Immature natural killer cell (primary cell): ENCODE data around the gene PLA2G4B. TPM values are rescaled to one million over a fixed set of nuclear protein-coding genes. Genes with fewer than 3 reads are reported as not detected.
A peak's percentile ranks its signal among the peaks of the same experiment; 100 is the strongest.

Source experiments
- DNase-seq, 3 donors: peaks; one replicate each; pipeline ENCODE4 v3.0.0; 2022; ENCODE audit warnings: mixed read lengths in 1 of 3
- H3K27ac Mint-ChIP-seq, 6 donors: one replicate each; pipeline ENCODE4 v1.8.0; 2020; ENCODE audit warnings: mixed read lengths in 6 of 6, mild to moderate bottlenecking in 5 of 6, inconsistent platforms in 4 of 6, moderate library complexity in 3 of 6
- H3K27me3 Mint-ChIP-seq, 3 donors: one replicate each; pipeline ENCODE4 v1.8.0; 2020 to 2021; ENCODE audit warnings: low read depth in 3 of 3, mild to moderate bottlenecking in 3 of 3, mixed read lengths in 3 of 3, moderate library complexity in 3 of 3, inconsistent platforms in 1 of 3
- H3K36me3 Mint-ChIP-seq, 3 donors: one replicate each; pipeline ENCODE4 v1.8.0; 2020; ENCODE audit warnings: mixed read lengths in 3 of 3, inconsistent platforms in 2 of 3, mild to moderate bottlenecking in 2 of 3
- H3K4me1 Mint-ChIP-seq, 2 donors: one replicate each; pipeline ENCODE4 v1.8.0; 2020; ENCODE audit warnings: inconsistent platforms in 2 of 2, mild to moderate bottlenecking in 2 of 2, mixed read lengths in 2 of 2, moderate library complexity in 1 of 2
- H3K4me3 Mint-ChIP-seq, 5 donors: one replicate each; pipeline ENCODE4 v1.8.0; 2020; ENCODE audit warnings: mild to moderate bottlenecking in 5 of 5, mixed read lengths in 5 of 5, inconsistent platforms in 3 of 5, moderate library complexity in 3 of 5
- H3K9me3 Mint-ChIP-seq, 6 donors: one replicate each; pipeline ENCODE4 v1.8.0; 2020; ENCODE audit warnings: mild to moderate bottlenecking in 6 of 6, mixed read lengths in 6 of 6, inconsistent platforms in 4 of 6, moderate library complexity in 3 of 6
- polyA plus RNA-seq, 3 donors: library from polyadenylated mRNA; unstranded; fragments of 300-500 nt; fragmentation: Illumina TruSeq; gene quantifications; one replicate each; pipeline ENCODE4 v1.2.3, GENCODE V29; 2021

PLA2G4B gene
- polyA plus RNA-seq, 3 donors from 2014 or later, result 1.1 to 2.7 TPM; not detected in 1

- Mint-ChIP-seq H3K4me3 (no peak overlapping the region), H3K9me3 (no peaks in the 10 kb centered on the region), H3K27me3 (peaks cover 0 to 4% (median 0%) of the 10 kb centered on the region in 3 donors), H3K36me3 (peaks cover 0 to 7% (median 5%) of the 10 kb centered on the region in 3 donors), H3K4me1 (no peaks in the 10 kb centered on the region), H3K27ac (peak overlapping the region in 1 of 6 donors; percentile 26)
- DNase-seq, result no peak
Measured at GRCh38 chr15:41851755-41852370, 13.2 kb downstream of the PLA2G4B start.

GRCh38 chr15:41852736-41853590, 14.3 kb downstream of the PLA2G4B start:
- H3K9me3 Mint-ChIP-seq, result no peaks in the 10 kb centered on the region
- peaks cover 0 to 6% (median 5%) of the 10 kb centered on the region in 3 donors for H3K36me3 Mint-ChIP-seq
- no peak for DNase-seq
- H3K4me1 Mint-ChIP-seq, result no peaks in the 10 kb centered on the region
- H3K27me3 Mint-ChIP-seq, result peaks cover 0 to 6% (median 0%) of the 10 kb centered on the region in 3 donors
- no peak overlapping the region for H3K27ac Mint-ChIP-seq
- no peak overlapping the region for H3K4me3 Mint-ChIP-seq

GRCh38 chr15:41853831-41854230, 15.2 kb downstream of the PLA2G4B start:
- DNase-seq, result no peak
- Mint-ChIP-seq H3K4me1 (no peaks in the 10 kb centered on the region), H3K36me3 (no peaks in the 10 kb centered on the region), H3K4me3 (no peak overlapping the region), H3K9me3 (no peaks in the 10 kb centered on the region), H3K27me3 (peaks cover 0 to 9% (median 0%) of the 10 kb centered on the region in 3 donors), H3K27ac (no peak overlapping the region)

GRCh38 chr15:41854443-41854842, 15.8 kb downstream of the PLA2G4B start:
- H3K27me3 Mint-ChIP-seq, result peaks cover 0 to 9% (median 0%) of the 10 kb centered on the region in 3 donors
- no peak for DNase-seq
- H3K27ac Mint-ChIP-seq, result no peak overlapping the region
- H3K4me3 Mint-ChIP-seq, result no peak overlapping the region
- no peaks in the 10 kb centered on the region for H3K36me3 Mint-ChIP-seq
- no peaks in the 10 kb centered on the region for H3K9me3 Mint-ChIP-seq
- H3K4me1 Mint-ChIP-seq, result no peaks in the 10 kb centered on the region

- H3K4me1 Mint-ChIP-seq, result peaks cover 0 to 4% of the 10 kb centered on the region in 2 donors
- no peaks in the 10 kb centered on the region for H3K36me3 Mint-ChIP-seq
- H3K9me3 Mint-ChIP-seq, result no peaks in the 10 kb centered on the region
- no peak overlapping the region for H3K4me3 Mint-ChIP-seq
- no peak for DNase-seq
- no peak overlapping the region for H3K27ac Mint-ChIP-seq
- peaks cover 0 to 9% (median 0%) of the 10 kb centered on the region in 3 donors for H3K27me3 Mint-ChIP-seq
Measured at GRCh38 chr15:41855261-41855961, 16.8 kb downstream of the PLA2G4B start.

GRCh38 chr15:41856262-41856661, 17.6 kb downstream of the PLA2G4B start:
- peaks cover 0 to 4% of the 10 kb centered on the region in 2 donors for H3K4me1 Mint-ChIP-seq
- H3K9me3 Mint-ChIP-seq, result no peaks in the 10 kb centered on the region
- DNase-seq, result no peak
- no peaks in the 10 kb centered on the region for H3K36me3 Mint-ChIP-seq
- peaks cover 0 to 9% (median 0%) of the 10 kb centered on the region in 3 donors for H3K27me3 Mint-ChIP-seq
- no peak overlapping the region for H3K27ac Mint-ChIP-seq
- H3K4me3 Mint-ChIP-seq, result no peak overlapping the region

GRCh38 chr15:41856716-41857115, 18.1 kb downstream of the PLA2G4B start:
- Mint-ChIP-seq H3K4me3 (no peak overlapping the region), H3K27ac (no peak overlapping the region)

GRCh38 chr15:41857316-41857715, 18.7 kb downstream of the PLA2G4B start:
- H3K27me3 Mint-ChIP-seq, result peaks cover 0 to 9% (median 0%) of the 10 kb centered on the region in 3 donors
- H3K4me3 Mint-ChIP-seq, result no peak overlapping the region
- DNase-seq, result no peak
- no peaks in the 10 kb centered on the region for H3K36me3 Mint-ChIP-seq
- peaks cover 0 to 4% of the 10 kb centered on the region in 2 donors for H3K4me1 Mint-ChIP-seq
- H3K27ac Mint-ChIP-seq, result no peak overlapping the region
- H3K9me3 Mint-ChIP-seq, result no peaks in the 10 kb centered on the region

More at GRCh38 chr15:41856716-41857115, 18.1 kb downstream of the PLA2G4B start:
- Mint-ChIP-seq H3K27me3 (peaks cover 0 to 9% (median 0%) of the 10 kb centered on the region in 3 donors), H3K36me3 (no peaks in the 10 kb centered on the region), H3K9me3 (no peaks in the 10 kb centered on the region), H3K4me1 (peaks cover 0 to 4% of the 10 kb centered on the region in 2 donors)
- DNase-seq, result no peak

GRCh38 chr15:41858756-41859155, 20.1 kb downstream of the PLA2G4B start:
- no peak overlapping the region for H3K27ac Mint-ChIP-seq
- H3K9me3 Mint-ChIP-seq, result no peaks in the 10 kb centered on the region

GRCh38 chr15:41860049-41860828, 21.6 kb downstream of the PLA2G4B start:
- peak overlapping the region in 1 of 6 donors; percentile 34 for H3K27ac Mint-ChIP-seq
- no peak overlapping the region for H3K4me3 Mint-ChIP-seq
- peaks cover 0 to 9% (median 0%) of the 10 kb centered on the region in 3 donors for H3K27me3 Mint-ChIP-seq
- DNase-seq, result no peak
- no peaks in the 10 kb centered on the region for H3K9me3 Mint-ChIP-seq
- peaks cover 4 to 8% of the 10 kb centered on the region in 2 donors for H3K4me1 Mint-ChIP-seq
- no peaks in the 10 kb centered on the region for H3K36me3 Mint-ChIP-seq

More at GRCh38 chr15:41858756-41859155, 20.1 kb downstream of the PLA2G4B start:
- Mint-ChIP-seq H3K27me3 (peaks cover 0 to 9% (median 0%) of the 10 kb centered on the region in 3 donors), H3K36me3 (no peaks in the 10 kb centered on the region), H3K4me1 (peaks cover 4 to 8% of the 10 kb centered on the region in 2 donors), H3K4me3 (no peak overlapping the region)
- DNase-seq, result no peak

GRCh38 chr15:41861736-41862356, 23.2 kb downstream of the PLA2G4B start:
- peaks cover 0 to 5% (median 0%) of the 10 kb centered on the region in 3 donors for H3K27me3 Mint-ChIP-seq
- H3K4me1 Mint-ChIP-seq, result peaks cover 4 to 8% of the 10 kb centered on the region in 2 donors
- no peaks in the 10 kb centered on the region for H3K36me3 Mint-ChIP-seq
- no peak overlapping the region for H3K4me3 Mint-ChIP-seq
- H3K27ac Mint-ChIP-seq, result no peak overlapping the region
- no peak for DNase-seq
- no peaks in the 10 kb centered on the region for H3K9me3 Mint-ChIP-seq

- Mint-ChIP-seq H3K27me3 (peaks cover 0 to 5% (median 0%) of the 10 kb centered on the region in 3 donors), H3K27ac (peak overlapping the region in 1 of 6 donors; percentile 40), H3K4me3 (no peak overlapping the region)
Measured at GRCh38 chr15:41862515-41863116, 24.0 kb downstream of the PLA2G4B start.

More at GRCh38 chr15:41862515-41863116, 24.0 kb downstream of the PLA2G4B start:
- Mint-ChIP-seq H3K9me3 (no peaks in the 10 kb centered on the region), H3K4me1 (peaks cover 4 to 8% of the 10 kb centered on the region in 2 donors), H3K36me3 (no peaks in the 10 kb centered on the region)
- DNase-seq, result peak in 1 of 3 donors; percentile 21
